HG03575 (cell line): ENCODE results near the gene CD72.
A peak's percentile ranks its signal among the peaks of the same experiment; 100 is the strongest.

ENCODE experiments used
- ATAC-seq: cut with Tn5 transposase; IDR thresholded peaks from one replicate; pipeline ENCODE4 v1.9.1; 2021; ENCODE audit not compliant: unreplicated experiment, insufficient number of reproducible peaks, low FRiP score; ENCODE audit errors: extremely low read depth

CD72 gene, protein sequence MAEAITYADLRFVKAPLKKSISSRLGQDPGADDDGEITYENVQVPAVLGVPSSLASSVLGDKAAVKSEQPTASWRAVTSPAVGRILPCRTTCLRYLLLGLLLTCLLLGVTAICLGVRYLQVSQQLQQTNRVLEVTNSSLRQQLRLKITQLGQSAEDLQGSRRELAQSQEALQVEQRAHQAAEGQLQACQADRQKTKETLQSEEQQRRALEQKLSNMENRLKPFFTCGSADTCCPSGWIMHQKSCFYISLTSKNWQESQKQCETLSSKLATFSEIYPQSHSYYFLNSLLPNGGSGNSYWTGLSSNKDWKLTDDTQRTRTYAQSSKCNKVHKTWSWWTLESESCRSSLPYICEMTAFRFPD

DNA sequence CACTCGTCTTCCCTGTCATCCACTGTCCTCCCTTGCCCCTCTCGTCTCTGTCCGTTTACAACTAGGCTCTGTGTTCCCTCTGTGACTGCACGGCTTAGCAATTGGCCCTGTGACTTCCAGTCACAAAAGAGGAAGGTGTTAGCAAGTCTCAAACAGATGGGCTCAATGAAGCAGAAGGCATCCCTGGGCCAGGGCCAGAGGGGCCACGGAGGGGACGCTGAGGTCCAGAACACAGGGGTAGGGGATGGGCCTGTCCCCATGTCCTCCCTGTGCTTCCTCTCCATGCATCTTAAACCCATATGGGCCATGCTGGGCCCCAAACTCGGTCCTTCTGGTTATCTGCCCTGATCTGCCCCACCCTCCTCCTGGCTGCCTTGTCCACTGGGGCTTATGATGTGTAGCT, at the start of gene CD72:
Gene CD72, minus strand, starts transcription at position 89 of the 403 bp plus-strand sequence. CDS start 110 bp downstream, outside the sequence.
- no peak for ATAC-seq

DNA sequence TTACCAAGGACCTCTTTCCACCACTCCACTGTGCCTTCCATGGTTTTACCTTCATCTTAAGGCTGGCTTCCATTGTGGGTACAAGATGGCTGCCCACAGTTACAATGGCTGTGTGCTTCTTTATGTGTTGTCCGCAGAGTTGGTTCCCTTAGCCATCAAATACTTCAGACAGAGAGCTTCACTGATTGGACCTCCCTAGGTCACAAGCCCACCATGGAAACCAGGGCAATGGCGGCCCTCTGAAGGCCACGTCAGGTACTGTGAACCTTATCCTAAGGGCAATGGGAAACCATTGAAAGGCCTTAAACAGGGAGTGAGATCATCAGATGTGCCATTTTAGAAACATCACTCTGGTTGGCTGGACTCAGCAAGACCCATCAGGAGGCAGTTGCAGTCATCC, 49.7 kb upstream of the CD72 start:
- ATAC-seq: no peak

DNA sequence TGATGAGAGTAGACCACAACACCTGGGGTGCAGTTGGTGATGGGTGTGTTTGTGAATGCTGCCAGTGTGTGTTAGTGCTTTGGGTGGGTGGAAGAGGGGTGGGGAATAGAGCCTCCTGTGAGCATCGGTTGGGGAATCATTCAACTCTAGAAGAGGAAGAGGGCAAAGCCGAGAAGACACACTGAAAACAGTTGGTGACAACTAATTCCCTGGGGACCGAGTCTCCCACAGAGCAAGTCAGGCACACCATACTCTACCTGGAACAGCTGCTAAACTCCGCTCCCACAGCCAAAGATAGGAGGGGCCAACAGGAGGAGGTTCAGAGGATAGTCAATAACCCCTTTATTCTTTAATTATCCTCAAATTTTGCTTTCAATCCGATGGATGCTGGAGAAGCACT, 48.3 kb upstream of the CD72 start:
- ATAC-seq: no peak

- ATAC-seq: no peak
These were observed 47.8 kb upstream of the CD72 start for GRCh38 chr9:35666045-35666444.

- ATAC-seq: no peak
These were observed 47.2 kb upstream of the CD72 start for GRCh38 chr9:35665471-35665818.

- no peak for ATAC-seq
These were observed 46.6 kb upstream of the CD72 start, which contains the start of gene ARHGEF39 for GRCh38 chr9:35664531-35665470. Gene ARHGEF39 (minus strand): TSS chr9:35665195. CDS start chr9:35665169, 26 bp downstream.

DNA sequence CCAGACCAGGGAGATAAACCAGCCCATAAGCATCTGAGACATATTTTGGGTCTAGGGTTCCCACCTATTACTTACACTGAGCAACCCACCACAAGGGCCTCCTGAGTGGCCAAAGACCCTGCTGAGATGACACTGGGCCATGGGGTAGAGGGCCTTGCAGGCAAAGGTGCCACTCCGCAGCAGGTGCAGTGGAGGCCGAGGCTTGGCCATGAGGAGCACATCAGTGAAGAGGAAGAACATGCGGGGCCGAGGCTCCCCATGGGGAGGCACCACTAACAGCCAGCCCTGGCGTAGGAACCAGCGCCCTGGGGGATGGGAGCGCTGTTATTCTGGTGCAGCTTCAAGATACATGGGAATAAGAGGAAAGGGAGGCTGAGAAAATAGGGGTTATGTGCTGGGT, 44.2 kb upstream of the CD72 start:
- no peak for ATAC-seq

DNA sequence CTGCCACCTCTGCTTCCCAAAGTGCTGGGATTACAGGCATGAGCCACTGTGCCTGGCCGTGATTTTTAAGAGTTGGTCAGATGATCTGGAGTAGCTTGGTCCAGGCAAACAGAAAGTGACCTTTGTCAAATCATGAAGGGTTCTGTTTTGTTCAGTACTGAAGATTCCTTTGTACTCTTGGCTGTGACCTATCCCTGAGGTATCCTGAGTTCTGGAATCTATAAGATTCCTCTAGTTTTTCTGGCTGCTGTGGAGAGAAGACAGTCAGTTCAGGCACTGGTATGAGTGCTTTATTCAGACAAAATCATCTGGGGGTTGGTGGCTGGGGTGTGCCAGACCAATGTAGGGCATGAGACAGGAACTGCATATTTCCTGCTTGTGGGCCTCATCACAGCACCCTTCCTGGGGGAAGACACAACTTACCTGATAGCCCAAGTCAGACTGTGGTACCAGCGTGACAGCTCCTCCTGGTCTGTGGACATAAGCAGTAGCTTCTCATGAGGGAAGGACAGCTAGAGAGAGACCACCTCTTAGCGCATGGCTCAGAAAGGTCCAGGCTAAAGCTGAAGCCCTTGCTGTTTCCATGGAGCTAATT, 43.6 kb upstream of the CD72 start:
- ATAC-seq: no peak

DNA sequence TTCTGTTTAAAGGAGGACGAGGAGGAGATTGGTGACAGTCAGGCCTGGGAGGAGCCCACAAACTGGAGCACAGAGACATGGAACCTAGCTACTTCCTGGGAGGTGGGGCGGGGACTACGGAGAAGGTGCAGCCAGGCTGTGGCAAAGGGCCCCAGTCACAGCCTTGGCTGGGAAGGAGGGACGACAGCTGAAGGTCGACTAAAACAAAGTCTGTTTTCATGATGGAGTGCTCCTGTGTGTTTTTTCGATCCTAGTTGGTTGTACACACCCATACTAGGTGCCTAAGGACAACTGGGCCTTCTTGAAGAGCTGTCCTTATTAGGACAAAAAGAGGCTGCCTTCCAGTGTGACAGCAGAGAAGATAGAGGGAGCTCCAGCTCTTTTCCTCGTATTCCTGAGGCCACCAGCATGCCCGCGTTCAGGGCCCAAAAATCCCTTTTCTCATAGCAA, 42.8 kb upstream of the CD72 start:
- no peak for ATAC-seq

- no peak for ATAC-seq
These were observed 41.1 kb upstream of the CD72 start for GRCh38 chr9:35659340-35659739.

DNA sequence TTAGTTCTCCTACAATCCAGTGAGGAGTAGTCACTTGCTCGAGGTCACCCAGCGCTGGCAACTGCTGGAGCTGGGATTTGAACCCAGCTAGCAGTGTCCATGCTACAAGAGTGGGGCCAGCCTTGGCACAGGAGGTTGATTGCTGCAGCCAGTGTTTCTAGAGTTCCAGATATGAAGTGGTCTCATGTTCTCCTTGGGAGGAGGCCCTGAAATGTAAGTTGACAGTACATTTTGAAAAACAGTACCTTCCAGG, 40.7 kb upstream of the CD72 start:
- no peak for ATAC-seq

- ATAC-seq: peak; percentile 22
These were observed 40.1 kb upstream of the CD72 start, which contains the start of gene CCDC107 for GRCh38 chr9:35658137-35658967. Gene CCDC107 (plus strand): TSS chr9:35658292. CDS start chr9:35658380, 88 bp downstream.

DNA sequence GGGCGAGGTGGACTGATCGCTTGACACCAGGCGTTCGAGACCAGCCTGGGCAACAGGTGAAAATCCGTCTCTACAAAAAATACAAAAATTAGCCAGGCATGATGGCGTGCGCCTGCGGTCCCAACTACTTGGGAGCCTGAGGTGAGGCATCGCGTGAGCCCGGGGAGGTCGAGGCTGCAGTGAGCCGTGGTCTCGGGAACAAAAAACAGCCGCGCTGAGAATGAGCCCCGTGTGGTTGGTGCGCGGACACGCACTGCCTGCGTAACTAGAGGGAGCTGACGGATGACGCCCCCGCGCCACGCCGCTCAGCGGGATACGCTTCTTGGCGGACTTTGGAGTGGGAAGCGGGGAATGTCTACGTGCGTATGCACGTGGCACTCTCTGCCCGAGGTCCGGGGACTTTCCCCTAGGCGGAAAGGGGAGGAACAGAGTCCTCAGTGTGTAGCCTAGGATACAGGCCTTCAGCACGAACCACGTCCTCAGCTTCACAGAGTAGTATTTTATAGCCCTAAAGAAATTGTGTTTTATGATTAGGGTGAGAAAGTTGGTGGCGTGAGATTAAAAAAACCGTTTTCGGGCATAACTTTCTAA, 39.4 kb upstream of the CD72 start, which contains the start of gene RMRP:
Gene RMRP, minus strand, starts transcription at position 474 of the 591 bp plus-strand sequence.
- peak; percentile 63 for ATAC-seq

GRCh38 chr9:35656831-35657545, 38.8 kb upstream of the CD72 start:
- ATAC-seq: no peak

DNA sequence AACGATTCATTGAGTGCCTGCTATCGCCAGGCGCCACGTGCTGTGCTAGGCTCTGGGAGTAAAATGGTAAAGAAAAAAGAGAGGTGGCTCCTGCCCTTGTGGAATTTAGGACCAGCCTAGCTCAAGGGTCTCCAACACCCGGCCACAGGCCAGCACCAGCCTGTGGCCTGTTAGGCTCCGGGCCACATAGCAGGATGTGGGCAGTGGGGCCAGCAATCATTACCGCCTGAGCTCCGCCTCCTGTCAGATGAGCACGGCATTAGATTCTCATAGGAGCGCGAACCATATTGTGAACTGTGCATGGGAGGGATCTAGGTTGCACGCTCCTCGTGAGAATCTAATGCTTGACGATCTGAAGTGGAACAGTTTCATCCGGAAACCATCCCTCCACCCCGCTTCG, 38.1 kb upstream of the CD72 start:
- ATAC-seq: no peak

DNA sequence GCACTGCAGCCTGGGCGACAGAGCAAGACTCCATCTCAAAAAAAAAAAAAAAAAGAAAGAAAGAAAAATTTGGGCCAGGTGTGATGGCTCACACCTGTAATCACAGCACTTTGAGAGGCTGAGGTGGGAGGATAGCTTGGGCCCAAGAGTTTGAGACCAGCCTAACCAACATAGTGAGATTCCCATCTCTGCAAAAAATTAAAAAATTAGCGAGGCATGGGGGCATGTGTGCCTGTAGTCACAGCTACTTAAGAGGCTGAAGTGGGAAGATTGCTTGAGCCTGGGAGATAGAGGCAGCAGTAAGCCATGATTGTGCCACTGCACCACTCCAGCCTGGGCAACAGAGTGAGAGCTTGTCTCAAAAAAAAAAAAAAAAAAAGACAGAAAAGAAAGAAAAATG, 35.4 kb upstream of the CD72 start:
- ATAC-seq: no peak

DNA sequence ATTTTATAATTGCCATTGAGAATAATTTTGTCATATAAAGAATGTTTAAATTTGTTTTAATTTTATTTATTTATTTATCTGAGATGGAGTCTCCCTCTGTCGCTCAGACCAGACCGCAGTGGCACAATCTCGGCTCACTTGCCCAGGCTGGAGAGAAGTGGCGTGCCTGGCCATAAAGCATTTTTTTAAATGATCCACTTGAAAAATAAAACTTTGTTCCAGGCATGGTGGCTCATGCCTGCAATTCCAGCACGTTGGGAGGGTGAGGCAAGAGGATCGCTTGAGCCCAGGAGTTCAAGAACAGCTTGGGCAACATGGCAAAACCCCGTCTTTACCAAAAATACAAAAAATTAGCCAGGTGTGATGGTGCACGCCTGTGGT, 34.6 kb upstream of the CD72 start:
- ATAC-seq: no peak
